A549 (cell line): ENCODE measurements around the gene ARID3A.

ENCODE experiments used
- CBX2 ChIP-seq: fragments of 200-600 bp; sonication (generic); IDR thresholded peaks from 2 replicates; pipeline ENCODE4 v1.6.1; 2016; ENCODE audit warnings: low read depth, mild to moderate bottlenecking, borderline replicate concordance
- CBX8 ChIP-seq: fragments of 200-600 bp; sonication (generic); IDR thresholded peaks from 2 replicates; pipeline ENCODE4 v1.6.1; 2016
- CEBPB ChIP-seq, 2 experiments: fragments of >200 bp in 1 of 2; sonication (Bioruptor Twin) in 1 of 2; formaldehyde crosslinking in 1 of 2; IDR thresholded peaks; 2 replicates each; pipeline ENCODE4 v1.6.1; 2012 to 2016
- CHD2 ChIP-seq: fragments of 150-350 bp; IDR thresholded peaks from 2 replicates; pipeline ENCODE4 v1.6.1; 2014; ENCODE audit warnings: low read length; ENCODE audit not compliant: partially characterized antibody
- MAZ ChIP-seq: fragments of 150-350 bp; IDR thresholded peaks from 2 replicates; pipeline ENCODE4 v1.6.1; 2014; ENCODE audit warnings: antibody characterized with exemption, low read depth, low read length, borderline replicate concordance
- MYC ChIP-seq: IDR thresholded peaks from 2 replicates; pipeline ENCODE4 v1.6.1; 2012; ENCODE audit warnings: mild to moderate bottlenecking, inconsistent platforms, low read length, improper control_type of control experiment, borderline replicate concordance
- NFE2L2 ChIP-seq: fragments of 150-350 bp; conservative IDR thresholded peaks from 2 replicates; pipeline ENCODE4 v1.6.1; 2014; ENCODE audit warnings: low read length
- POLR2A ChIP-seq: IDR thresholded peaks from 2 replicates; pipeline ENCODE4 v1.6.1; 2012; ENCODE audit warnings: mild to moderate bottlenecking, low read length
- POLR2AphosphoS2 ChIP-seq: conservative IDR thresholded peaks from 2 replicates; pipeline ENCODE4 v1.6.1; 2012; ENCODE audit warnings: low read length, improper control_type of control experiment, inconsistent platforms
- RCOR1 ChIP-seq: fragments of 150-350 bp; IDR thresholded peaks from 2 replicates; pipeline ENCODE4 v1.6.1; 2014; ENCODE audit warnings: antibody characterized with exemption, low read length, low read depth
- SREBF2 ChIP-seq: fragments of 450-650 bp; IDR thresholded peaks from 2 replicates; pipeline ENCODE4 v1.6.1; 2014; ENCODE audit warnings: mild to moderate bottlenecking, moderate library complexity
- TF ChIP-seq, protein P1 (sequence below): fragments of >200 bp; sonication (Bioruptor Twin); formaldehyde crosslinking; IDR thresholded peaks from 3 replicates; pipeline ENCODE4 v1.5.1; 2016
- TF ChIP-seq, protein P2 (sequence below): fragments of 200-600 bp; sonication (generic); IDR thresholded peaks from 2 replicates; pipeline ENCODE4 v1.6.1; 2016; ENCODE audit warnings: antibody characterized with exemption, mild to moderate bottlenecking, moderate library complexity
- TF ChIP-seq, protein P3 (sequence below): IDR thresholded peaks from 2 replicates; pipeline ENCODE4 v1.6.1; 2012

DNA sequence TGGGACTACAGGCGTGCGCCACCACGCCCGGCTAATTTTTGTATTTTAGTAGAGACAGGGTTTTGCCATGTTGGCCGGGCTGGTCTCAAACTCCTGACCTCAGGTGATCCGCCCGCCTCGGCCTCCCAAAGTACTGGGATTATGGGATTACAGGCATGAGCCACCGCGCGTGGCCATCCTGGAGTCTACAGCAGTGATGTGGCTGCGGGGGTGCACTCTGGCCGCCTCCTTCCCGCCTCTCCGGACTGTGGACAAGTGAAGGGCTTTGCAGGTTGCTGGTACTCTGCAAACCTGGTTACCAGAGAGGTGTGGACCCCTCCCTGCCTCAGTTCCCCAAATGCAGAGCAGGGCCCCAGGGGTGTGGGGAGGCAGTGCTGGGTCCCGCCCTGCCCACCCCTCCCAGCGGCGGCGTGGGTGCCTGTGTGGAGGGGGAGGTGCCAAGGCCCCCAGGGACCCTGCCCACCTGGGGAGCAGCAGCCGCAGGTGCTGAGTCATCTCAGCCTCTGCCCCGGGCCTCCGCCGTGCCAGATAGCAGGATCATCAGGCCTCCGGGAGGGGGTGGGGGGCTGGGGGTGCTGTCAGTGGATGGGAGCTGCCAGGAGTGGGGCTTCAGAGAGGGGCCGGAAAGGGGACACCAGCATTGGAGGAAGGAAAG, 23.1 kb downstream of the ARID3A start:
- TF ChIP-seq, protein P1, sequence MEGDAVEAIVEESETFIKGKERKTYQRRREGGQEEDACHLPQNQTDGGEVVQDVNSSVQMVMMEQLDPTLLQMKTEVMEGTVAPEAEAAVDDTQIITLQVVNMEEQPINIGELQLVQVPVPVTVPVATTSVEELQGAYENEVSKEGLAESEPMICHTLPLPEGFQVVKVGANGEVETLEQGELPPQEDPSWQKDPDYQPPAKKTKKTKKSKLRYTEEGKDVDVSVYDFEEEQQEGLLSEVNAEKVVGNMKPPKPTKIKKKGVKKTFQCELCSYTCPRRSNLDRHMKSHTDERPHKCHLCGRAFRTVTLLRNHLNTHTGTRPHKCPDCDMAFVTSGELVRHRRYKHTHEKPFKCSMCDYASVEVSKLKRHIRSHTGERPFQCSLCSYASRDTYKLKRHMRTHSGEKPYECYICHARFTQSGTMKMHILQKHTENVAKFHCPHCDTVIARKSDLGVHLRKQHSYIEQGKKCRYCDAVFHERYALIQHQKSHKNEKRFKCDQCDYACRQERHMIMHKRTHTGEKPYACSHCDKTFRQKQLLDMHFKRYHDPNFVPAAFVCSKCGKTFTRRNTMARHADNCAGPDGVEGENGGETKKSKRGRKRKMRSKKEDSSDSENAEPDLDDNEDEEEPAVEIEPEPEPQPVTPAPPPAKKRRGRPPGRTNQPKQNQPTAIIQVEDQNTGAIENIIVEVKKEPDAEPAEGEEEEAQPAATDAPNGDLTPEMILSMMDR = no peak
- TF ChIP-seq POLR2A = no peak
- TF ChIP-seq, protein P2, sequence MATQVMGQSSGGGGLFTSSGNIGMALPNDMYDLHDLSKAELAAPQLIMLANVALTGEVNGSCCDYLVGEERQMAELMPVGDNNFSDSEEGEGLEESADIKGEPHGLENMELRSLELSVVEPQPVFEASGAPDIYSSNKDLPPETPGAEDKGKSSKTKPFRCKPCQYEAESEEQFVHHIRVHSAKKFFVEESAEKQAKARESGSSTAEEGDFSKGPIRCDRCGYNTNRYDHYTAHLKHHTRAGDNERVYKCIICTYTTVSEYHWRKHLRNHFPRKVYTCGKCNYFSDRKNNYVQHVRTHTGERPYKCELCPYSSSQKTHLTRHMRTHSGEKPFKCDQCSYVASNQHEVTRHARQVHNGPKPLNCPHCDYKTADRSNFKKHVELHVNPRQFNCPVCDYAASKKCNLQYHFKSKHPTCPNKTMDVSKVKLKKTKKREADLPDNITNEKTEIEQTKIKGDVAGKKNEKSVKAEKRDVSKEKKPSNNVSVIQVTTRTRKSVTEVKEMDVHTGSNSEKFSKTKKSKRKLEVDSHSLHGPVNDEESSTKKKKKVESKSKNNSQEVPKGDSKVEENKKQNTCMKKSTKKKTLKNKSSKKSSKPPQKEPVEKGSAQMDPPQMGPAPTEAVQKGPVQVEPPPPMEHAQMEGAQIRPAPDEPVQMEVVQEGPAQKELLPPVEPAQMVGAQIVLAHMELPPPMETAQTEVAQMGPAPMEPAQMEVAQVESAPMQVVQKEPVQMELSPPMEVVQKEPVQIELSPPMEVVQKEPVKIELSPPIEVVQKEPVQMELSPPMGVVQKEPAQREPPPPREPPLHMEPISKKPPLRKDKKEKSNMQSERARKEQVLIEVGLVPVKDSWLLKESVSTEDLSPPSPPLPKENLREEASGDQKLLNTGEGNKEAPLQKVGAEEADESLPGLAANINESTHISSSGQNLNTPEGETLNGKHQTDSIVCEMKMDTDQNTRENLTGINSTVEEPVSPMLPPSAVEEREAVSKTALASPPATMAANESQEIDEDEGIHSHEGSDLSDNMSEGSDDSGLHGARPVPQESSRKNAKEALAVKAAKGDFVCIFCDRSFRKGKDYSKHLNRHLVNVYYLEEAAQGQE = no peak
- TF ChIP-seq MAZ = no peak
- TF ChIP-seq CHD2 = no peak
- TF ChIP-seq, protein P3, sequence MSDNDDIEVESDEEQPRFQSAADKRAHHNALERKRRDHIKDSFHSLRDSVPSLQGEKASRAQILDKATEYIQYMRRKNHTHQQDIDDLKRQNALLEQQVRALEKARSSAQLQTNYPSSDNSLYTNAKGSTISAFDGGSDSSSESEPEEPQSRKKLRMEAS = no peak
- TF ChIP-seq CBX8 = no peak
- no peak for TF ChIP-seq POLR2AphosphoS2
- no peak for TF ChIP-seq CEBPB (IDR thresholded peaks at IDR 0.05)
- no peak for TF ChIP-seq MYC
- TF ChIP-seq NFE2L2 = no peak
- no peak for TF ChIP-seq SREBF2
- no peak for TF ChIP-seq RCOR1
- TF ChIP-seq CBX2 = no peak
